ENCODE data around the gene SLX9.

- no peak for TF ChIP-seq CTCF (IDR thresholded peaks at IDR 0.05)
- no peak for TF ChIP-seq POLR2A (IDR thresholded peaks at IDR 0.05)
Measured at GRCh38 chr21:44958471-44959191, 18.8 kb downstream of the SLX9 start.

Measured in breast epithelium (tissue), 3 donors.